HepG2 (cell line): Measurements from ENCODE around the gene SERHL2. TPM values are rescaled to one million over a fixed set of nuclear protein-coding genes. Genes with fewer than 3 reads are reported as not detected.

Experiments used
- ADNP ChIP-seq: sonication (generic); formaldehyde crosslinking; IDR thresholded peaks from 2 replicates; pipeline ENCODE4 v1.4.0; 2020; ENCODE audit warnings: missing genetic modification reagents
- BRD4 ChIP-seq: sonication (generic); formaldehyde crosslinking; IDR thresholded peaks from 2 replicates; pipeline ENCODE4 v1.4.0; 2020; ENCODE audit warnings: missing genetic modification reagents
- CHD2 ChIP-seq: IDR thresholded peaks from 2 replicates; pipeline ENCODE4 v1.6.1; 2011; ENCODE audit warnings: low read depth, low read length, improper control_type of control experiment
- DPF2 ChIP-seq: sonication (generic); formaldehyde crosslinking; IDR thresholded peaks from 2 replicates; pipeline ENCODE4 v1.4.0; 2020; ENCODE audit warnings: mild to moderate bottlenecking, low read depth, missing genetic modification reagents, borderline replicate concordance
- HMGA1 ChIP-seq: sonication (generic); formaldehyde crosslinking; conservative IDR thresholded peaks from 2 replicates; pipeline ENCODE4 v1.4.0; 2020; ENCODE audit warnings: missing genetic modification reagents
- HNRNPUL1 ChIP-seq: fragments of 200-400 bp; formaldehyde crosslinking; IDR thresholded peaks from 2 replicates; pipeline ENCODE4 v1.6.1; 2017; ENCODE audit warnings: low read depth, mild to moderate bottlenecking, low read length, moderate library complexity
- KAT7 ChIP-seq: IDR thresholded peaks from 2 replicates; pipeline ENCODE4 v1.6.1; 2018; ENCODE audit warnings: borderline replicate concordance, missing compliant biosample characterization
- NAIF1 ChIP-seq: sonication (generic); formaldehyde crosslinking; IDR thresholded peaks from 2 replicates; pipeline ENCODE4 v1.5.0; 2020; ENCODE audit warnings: mild to moderate bottlenecking, missing genetic modification reagents, borderline replicate concordance
- NFIC ChIP-seq: IDR thresholded peaks from 2 replicates; pipeline ENCODE4 v1.6.1; 2012; ENCODE audit warnings: mild to moderate bottlenecking, low read length, inconsistent platforms
- POLR2AphosphoS5 ChIP-seq: IDR thresholded peaks from 2 replicates; pipeline ENCODE4 v1.6.1; 2012; ENCODE audit warnings: low read depth, low read length
- RBM22 ChIP-seq: fragments of 200-400 bp; formaldehyde crosslinking; optimal IDR thresholded peaks from 2 replicates; pipeline ENCODE3; 2017; ENCODE audit warnings: mild to moderate bottlenecking, low read length, moderate library complexity
- SALL2 ChIP-seq: sonication (generic); formaldehyde crosslinking; IDR thresholded peaks from 2 replicates; pipeline ENCODE4 v1.8.1; 2023; ENCODE audit warnings: mild to moderate bottlenecking, missing genetic modification reagents, inconsistent platforms
- SMAD9 ChIP-seq: sonication (generic); formaldehyde crosslinking; IDR thresholded peaks from 2 replicates; pipeline ENCODE4 v1.5.1; 2020; ENCODE audit warnings: mild to moderate bottlenecking, missing genetic modification reagents
- TEF ChIP-seq: sonication (generic); formaldehyde crosslinking; IDR thresholded peaks from 2 replicates; pipeline ENCODE4 v1.5.0; 2020; ENCODE audit warnings: missing genetic modification reagents
- ZBTB7A ChIP-seq: sonication (generic); formaldehyde crosslinking; IDR thresholded peaks from 2 replicates; pipeline ENCODE4 v1.8.0; 2022; ENCODE audit warnings: mild to moderate bottlenecking, missing genetic modification reagents
- ZNF562 ChIP-seq: sonication (generic); formaldehyde crosslinking; IDR thresholded peaks from 2 replicates; pipeline ENCODE4 v1.8.0; 2022; ENCODE audit warnings: missing genetic modification reagents, borderline replicate concordance
- ZNF607 ChIP-seq: sonication (generic); formaldehyde crosslinking; IDR thresholded peaks from 2 replicates; pipeline ENCODE4 v1.5.1; 2020; ENCODE audit warnings: missing genetic modification reagents, mild to moderate bottlenecking, borderline replicate concordance
- ZNF720 ChIP-seq: sonication (generic); formaldehyde crosslinking; IDR thresholded peaks from 2 replicates; pipeline ENCODE4 v1.4.0; 2020; ENCODE audit warnings: missing genetic modification reagents
- polyA plus RNA-seq, 8 experiments: library from polyadenylated mRNA; depleted of rRNA in 3 of 8; stranded (reverse) in 7 of 8; unstranded in 1 of 8; fragments of >200 nt; fragmentation: Illumina TruSeq in 4 of 8; extraction: Trizol in 4 of 8; gene quantifications; 2 replicates each; pipeline versions ENCODE4 v1.2.1 to v1.2.3, GENCODE V29; 2011 to 2016; ENCODE audit warnings: low read depth in 4 of 8, missing spikeins in 1 of 8, mixed read lengths in 1 of 8; ENCODE audit not compliant: insufficient read depth in 1 of 8
- total RNA-seq, 5 experiments: library from RNA; depleted of rRNA; stranded (reverse); fragments of >200 nt; fragmentation: Illumina TruSeq; extraction: Trizol; gene quantifications; 2 replicates each; pipeline ENCODE4 v1.2.3, GENCODE V29; 2016; ENCODE audit warnings: low read depth in 1 of 5
- TF ChIP-seq, protein P1 (sequence below): sonication (generic); formaldehyde crosslinking; conservative IDR thresholded peaks from 2 replicates; pipeline ENCODE4 v1.8.0; 2022; ENCODE audit warnings: low read depth, missing genetic modification reagents
- TF ChIP-seq, protein P2 (sequence below): sonication (generic); formaldehyde crosslinking; IDR thresholded peaks from 2 replicates; pipeline ENCODE4 v1.4.0; 2020; ENCODE audit warnings: missing genetic modification reagents
- TF ChIP-seq, protein P3 (sequence below): IDR thresholded peaks from 2 replicates; pipeline ENCODE4 v1.6.1; 2018; ENCODE audit warnings: missing genetic modification reagents
- TF ChIP-seq, protein P4 (sequence below): sonication (generic); formaldehyde crosslinking; IDR thresholded peaks from 2 replicates; pipeline ENCODE4 v1.5.1; 2020; ENCODE audit warnings: missing genetic modification reagents, mild to moderate bottlenecking, borderline replicate concordance

Gene SERHL2
- total and polyA plus RNA-seq, 2 of the 13 experiments (the other 11 are each of a cell fraction or from before 2014, with no cell fraction given): 1.0 to 1.8 TPM

GRCh38 chr22:42581762-42582716 is 28.3 kb downstream of the SERHL2 start (continued):
- TF ChIP-seq SMAD9 (CRISPR knock-in tag) (no peak), ADNP (no peak), ZNF720 (CRISPR knock-in tag) (no peak), KAT7 (peak; percentile 42; the same call in 1 of the 2 replicates), HMGA1 (no peak), ZBTB7A (CRISPR knock-in tag) (no peak), HNRNPUL1 (no peak), RBM22 (peak; percentile 21), SALL2 (CRISPR knock-in tag) (no peak), BRD4 (0 out of 2 replicates have a peak, but pooled peaks have one; percentile 47), ZNF562 (no peak), NAIF1 (CRISPR knock-in tag) (no peak), DPF2 (CRISPR knock-in tag) (no peak), NFIC (no peak), POLR2AphosphoS5 (peak; percentile 58), ZNF607 (peak; percentile 52; the same call in 1 of the 2 replicates), CHD2 (no peak), TEF (CRISPR knock-in tag) (no peak)
- TF ChIP-seq, protein P1, sequence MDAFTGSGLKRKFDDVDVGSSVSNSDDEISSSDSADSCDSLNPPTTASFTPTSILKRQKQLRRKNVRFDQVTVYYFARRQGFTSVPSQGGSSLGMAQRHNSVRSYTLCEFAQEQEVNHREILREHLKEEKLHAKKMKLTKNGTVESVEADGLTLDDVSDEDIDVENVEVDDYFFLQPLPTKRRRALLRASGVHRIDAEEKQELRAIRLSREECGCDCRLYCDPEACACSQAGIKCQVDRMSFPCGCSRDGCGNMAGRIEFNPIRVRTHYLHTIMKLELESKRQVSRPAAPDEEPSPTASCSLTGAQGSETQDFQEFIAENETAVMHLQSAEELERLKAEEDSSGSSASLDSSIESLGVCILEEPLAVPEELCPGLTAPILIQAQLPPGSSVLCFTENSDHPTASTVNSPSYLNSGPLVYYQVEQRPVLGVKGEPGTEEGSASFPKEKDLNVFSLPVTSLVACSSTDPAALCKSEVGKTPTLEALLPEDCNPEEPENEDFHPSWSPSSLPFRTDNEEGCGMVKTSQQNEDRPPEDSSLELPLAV (CRISPR knock-in tag): no peak
- TF ChIP-seq, protein P2, sequence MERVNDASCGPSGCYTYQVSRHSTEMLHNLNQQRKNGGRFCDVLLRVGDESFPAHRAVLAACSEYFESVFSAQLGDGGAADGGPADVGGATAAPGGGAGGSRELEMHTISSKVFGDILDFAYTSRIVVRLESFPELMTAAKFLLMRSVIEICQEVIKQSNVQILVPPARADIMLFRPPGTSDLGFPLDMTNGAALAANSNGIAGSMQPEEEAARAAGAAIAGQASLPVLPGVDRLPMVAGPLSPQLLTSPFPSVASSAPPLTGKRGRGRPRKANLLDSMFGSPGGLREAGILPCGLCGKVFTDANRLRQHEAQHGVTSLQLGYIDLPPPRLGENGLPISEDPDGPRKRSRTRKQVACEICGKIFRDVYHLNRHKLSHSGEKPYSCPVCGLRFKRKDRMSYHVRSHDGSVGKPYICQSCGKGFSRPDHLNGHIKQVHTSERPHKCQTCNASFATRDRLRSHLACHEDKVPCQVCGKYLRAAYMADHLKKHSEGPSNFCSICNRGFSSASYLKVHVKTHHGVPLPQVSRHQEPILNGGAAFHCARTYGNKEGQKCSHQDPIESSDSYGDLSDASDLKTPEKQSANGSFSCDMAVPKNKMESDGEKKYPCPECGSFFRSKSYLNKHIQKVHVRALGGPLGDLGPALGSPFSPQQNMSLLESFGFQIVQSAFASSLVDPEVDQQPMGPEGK: no peak
- TF ChIP-seq, protein P3, sequence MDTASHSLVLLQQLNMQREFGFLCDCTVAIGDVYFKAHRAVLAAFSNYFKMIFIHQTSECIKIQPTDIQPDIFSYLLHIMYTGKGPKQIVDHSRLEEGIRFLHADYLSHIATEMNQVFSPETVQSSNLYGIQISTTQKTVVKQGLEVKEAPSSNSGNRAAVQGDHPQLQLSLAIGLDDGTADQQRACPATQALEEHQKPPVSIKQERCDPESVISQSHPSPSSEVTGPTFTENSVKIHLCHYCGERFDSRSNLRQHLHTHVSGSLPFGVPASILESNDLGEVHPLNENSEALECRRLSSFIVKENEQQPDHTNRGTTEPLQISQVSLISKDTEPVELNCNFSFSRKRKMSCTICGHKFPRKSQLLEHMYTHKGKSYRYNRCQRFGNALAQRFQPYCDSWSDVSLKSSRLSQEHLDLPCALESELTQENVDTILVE (CRISPR knock-in tag): no peak
- TF ChIP-seq, protein P4, sequence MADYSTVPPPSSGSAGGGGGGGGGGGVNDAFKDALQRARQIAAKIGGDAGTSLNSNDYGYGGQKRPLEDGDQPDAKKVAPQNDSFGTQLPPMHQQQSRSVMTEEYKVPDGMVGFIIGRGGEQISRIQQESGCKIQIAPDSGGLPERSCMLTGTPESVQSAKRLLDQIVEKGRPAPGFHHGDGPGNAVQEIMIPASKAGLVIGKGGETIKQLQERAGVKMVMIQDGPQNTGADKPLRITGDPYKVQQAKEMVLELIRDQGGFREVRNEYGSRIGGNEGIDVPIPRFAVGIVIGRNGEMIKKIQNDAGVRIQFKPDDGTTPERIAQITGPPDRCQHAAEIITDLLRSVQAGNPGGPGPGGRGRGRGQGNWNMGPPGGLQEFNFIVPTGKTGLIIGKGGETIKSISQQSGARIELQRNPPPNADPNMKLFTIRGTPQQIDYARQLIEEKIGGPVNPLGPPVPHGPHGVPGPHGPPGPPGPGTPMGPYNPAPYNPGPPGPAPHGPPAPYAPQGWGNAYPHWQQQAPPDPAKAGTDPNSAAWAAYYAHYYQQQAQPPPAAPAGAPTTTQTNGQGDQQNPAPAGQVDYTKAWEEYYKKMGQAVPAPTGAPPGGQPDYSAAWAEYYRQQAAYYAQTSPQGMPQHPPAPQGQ (CRISPR knock-in tag): no peak
